KOPT-K1 (cell line): ENCODE measurements around the gene MFAP3L.

Experiments
- H3K27ac ChIP-seq: fragments of 200-600 bp; sonication (generic); 2 replicates; pipeline ENCODE4 v1.5.1; 2016; ENCODE audit warnings: antibody characterized with exemption, mild to moderate bottlenecking, low read depth, low read length; ENCODE audit not compliant: poor library complexity, severe bottlenecking
- H3K36me3 ChIP-seq: fragments of 200-600 bp; sonication (generic); 2 replicates; pipeline ENCODE4 v1.5.1; 2017; ENCODE audit warnings: antibody characterized with exemption, mild to moderate bottlenecking, low read length, moderate library complexity; ENCODE audit not compliant: insufficient read depth
- H3K9me3 ChIP-seq: fragments of 200-600 bp; sonication (generic); 2 replicates; pipeline ENCODE4 v1.5.1; 2017; ENCODE audit warnings: antibody characterized with exemption, low read length, mild to moderate bottlenecking; ENCODE audit not compliant: insufficient read depth, poor library complexity, severe bottlenecking

The MFAP3L gene

DNA sequence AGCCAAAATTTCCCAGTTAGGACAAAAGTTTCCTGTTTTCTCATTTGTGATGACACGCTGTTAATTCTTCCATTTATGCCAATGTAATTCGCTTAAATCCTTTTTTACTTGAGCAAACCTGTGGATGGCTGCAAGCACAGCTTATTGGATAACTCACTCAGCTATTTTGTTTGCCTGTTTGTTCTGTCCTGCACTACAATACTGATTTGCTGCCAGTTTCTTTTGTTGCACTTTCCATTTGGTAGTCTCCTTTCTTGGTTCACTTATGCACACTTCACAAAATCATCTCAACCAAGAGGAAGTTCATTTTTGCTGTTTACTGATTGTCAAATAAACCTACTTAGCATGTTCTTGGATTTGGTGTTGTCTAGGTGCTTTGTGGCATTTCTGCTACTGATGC lies 40.3 kb downstream of the MFAP3L start:
- no peaks in the 10 kb centered on the region for H3K36me3 ChIP-seq
- H3K27ac ChIP-seq, result no peak overlapping the region
- no peaks in the 10 kb centered on the region for H3K9me3 ChIP-seq

- H3K36me3 ChIP-seq, result no peaks in the 10 kb centered on the region
- H3K27ac ChIP-seq, result no peak overlapping the region
- no peaks in the 10 kb centered on the region for H3K9me3 ChIP-seq
These were observed 41.5 kb downstream of the MFAP3L start for GRCh38 chr4:169984745-169985144.

GRCh38 chr4:169984173-169984572 lies 42.0 kb downstream of the MFAP3L start:
- no peaks in the 10 kb centered on the region for H3K36me3 ChIP-seq
- no peaks in the 10 kb centered on the region for H3K9me3 ChIP-seq
- H3K27ac ChIP-seq, result no peak overlapping the region

- no peak overlapping the region for H3K27ac ChIP-seq
These were observed 49.2 kb downstream of the MFAP3L start for GRCh38 chr4:169976951-169977350.

DNA sequence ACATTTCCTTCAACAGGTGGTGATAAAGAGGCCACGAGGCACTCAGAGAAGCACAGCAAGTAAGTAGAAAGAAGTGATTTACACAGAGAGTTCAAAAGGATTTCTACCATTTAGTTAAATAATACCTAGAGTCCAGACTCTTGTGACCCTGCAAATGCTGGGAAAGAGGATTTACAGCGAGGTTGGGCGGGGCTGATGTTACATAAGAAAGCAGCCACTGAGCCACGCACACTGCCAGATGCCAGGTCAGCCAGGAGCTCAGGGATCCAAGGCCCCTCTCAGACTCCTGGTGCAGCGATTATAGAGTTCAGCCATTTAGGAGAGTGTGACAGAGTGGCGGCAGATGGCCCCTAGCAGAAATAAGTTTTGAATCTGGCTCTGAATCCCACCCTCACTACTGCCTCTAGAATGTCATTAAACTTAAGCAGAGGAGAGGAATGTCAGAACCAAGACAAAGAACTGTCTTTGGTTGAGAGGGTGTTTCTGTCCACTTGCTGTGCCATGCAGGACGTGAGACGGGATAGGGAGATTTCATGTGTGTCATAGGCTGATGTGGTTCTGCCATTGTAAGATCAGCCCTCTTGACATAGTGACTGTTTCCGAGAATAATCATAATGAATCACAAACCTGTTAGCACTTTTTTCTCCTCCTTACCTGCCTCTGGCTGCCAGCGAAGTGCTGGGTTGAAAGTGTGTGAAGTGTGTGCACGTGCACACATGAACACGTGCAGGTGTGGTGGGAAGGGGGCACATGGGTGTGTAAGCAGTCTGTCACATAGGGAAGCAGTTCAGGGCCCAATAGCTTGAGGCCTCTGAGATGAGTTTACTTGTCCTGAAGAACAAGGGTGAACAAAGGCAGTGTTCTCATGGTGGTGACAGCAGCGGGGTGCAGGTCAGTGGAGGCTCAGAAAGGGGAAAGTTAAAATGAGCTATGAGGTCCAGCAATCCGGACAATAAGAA lies 50.1 kb downstream of the MFAP3L start:
- Histone ChIP-seq H3K36me3 (no peaks in the 10 kb centered on the region), H3K9me3 (no peaks in the 10 kb centered on the region), H3K27ac (no peak overlapping the region)

More at GRCh38 chr4:169976951-169977350, 49.2 kb downstream of the MFAP3L start:
- Histone ChIP-seq H3K9me3 (no peaks in the 10 kb centered on the region), H3K36me3 (no peaks in the 10 kb centered on the region)

DNA sequence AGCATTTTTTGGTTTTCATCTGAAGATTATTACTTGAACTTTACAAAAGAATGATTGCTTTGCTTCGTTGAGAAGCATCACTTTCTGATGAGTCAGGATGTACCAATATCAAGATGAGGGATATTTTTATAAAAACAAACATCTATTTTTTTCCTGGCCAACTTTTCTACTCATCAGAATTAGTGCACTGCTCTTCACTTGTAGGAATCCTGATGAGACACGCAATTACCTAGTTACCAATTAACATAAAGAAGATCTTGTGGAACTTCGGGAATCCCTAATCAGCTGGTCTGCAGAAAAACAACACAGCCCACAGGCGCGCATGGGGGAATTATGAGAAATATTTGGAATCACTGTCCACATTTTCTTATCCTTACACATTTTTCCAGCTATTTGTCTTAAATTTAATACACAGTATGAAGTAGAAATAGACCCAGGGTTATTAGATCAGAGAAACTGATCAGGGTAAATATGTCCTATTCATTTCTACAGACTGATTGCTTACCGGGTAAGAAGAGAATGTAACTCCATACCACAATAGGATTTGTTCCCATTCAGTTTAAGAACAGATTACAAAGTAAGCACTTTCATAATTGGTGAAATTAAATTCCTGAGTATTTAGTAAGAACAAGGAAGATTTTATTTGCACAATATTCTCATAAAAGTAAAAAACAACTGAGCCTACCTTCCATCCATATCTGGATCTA lies 50.9 kb downstream of the MFAP3L start:
- no peaks in the 10 kb centered on the region for H3K36me3 ChIP-seq
- no peaks in the 10 kb centered on the region for H3K9me3 ChIP-seq
- H3K27ac ChIP-seq, result no peak overlapping the region

DNA sequence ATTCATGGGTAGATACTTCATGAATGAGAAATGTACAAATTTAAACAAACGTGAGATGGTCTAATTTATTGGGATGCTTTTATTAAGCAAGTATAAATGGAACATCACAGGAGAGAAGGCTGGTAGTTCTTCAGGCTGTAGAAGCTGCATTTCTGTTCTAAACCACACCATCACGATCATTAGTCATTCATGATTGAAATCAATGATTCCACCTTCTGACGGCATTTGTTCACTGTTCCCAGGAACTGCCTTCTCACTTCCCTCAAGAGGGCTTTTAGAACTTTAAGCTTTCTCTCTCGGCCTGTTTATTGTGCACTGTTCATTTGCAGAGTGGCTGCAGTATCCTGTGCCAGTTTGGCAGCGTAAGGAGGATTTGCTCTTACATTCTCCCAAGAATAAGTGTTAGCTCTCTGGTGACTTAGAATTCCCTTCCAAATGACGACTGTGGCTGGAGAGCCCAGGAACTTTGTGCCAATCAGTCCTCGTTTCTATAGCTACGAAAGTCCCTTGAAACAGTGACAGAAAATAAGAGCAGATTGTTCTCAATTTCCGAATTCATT lies 54.7 kb downstream of the MFAP3L start:
- no peak overlapping the region for H3K27ac ChIP-seq
- no peaks in the 10 kb centered on the region for H3K36me3 ChIP-seq
- no peaks in the 10 kb centered on the region for H3K9me3 ChIP-seq

DNA sequence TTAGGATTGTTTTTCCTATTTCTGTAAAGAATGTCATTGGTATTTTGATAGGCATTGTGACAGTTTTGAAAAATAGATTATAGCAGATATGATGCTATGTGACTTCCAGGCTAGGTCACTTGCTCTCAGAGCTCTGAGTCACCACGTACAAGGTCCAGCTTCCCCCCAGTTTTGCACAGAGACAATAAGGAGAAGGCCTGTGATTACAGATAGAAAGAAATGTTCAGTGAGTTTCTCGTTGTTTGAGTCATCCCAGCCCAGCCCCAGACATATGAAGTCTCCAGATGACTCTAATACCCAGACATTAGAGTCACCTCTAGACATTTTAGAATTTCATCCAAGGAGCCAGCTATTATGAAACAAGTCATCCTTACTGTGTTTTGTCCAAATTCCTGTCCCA lies 57.2 kb downstream of the MFAP3L start:
- Histone ChIP-seq H3K36me3 (no peaks in the 10 kb centered on the region), H3K27ac (no peak overlapping the region), H3K9me3 (no peaks in the 10 kb centered on the region)

DNA sequence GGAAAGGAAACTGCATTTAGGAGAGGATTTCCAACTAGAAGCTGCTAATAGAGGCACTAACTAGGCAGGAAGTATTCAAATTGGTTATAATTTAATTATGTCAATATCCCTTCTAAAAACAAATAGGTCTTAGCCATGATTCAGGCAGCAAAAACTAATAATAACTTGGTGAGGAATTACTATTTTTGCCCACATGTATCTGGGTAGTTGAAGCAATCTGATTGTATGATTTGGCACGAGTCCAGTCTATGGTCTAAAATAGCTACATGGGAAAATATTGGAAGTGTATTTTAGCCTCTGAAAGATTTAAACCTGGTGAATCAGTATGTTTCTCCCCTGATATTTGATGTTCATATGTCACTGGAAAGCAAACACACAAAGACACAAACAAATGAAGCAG lies 62.2 kb downstream of the MFAP3L start:
- Histone ChIP-seq H3K27ac (no peak overlapping the region), H3K36me3 (no peaks in the 10 kb centered on the region), H3K9me3 (no peaks in the 10 kb centered on the region)

GRCh38 chr4:169959254-169959653 lies 66.9 kb downstream of the MFAP3L start:
- Histone ChIP-seq H3K9me3 (no peaks in the 10 kb centered on the region), H3K27ac (no peak overlapping the region), H3K36me3 (no peaks in the 10 kb centered on the region)

DNA sequence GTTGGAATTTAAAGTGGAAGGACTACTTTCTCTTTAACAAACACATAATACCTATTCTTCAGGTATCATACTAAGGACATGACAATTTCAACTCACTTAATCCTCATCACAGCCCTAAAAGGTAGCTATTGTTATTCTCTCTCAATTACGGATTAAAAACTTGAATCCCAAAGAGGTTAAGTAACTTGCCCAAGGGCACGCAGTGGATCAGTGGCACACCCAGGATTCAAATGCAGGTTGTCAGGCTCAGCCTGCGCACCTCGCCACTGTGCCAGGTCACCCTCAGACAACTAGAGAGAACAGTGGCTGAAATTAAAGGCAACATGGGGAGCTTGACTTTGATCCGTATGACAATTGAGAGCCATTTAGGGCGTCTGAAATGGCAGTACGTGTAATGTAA lies 67.6 kb downstream of the MFAP3L start:
- H3K27ac ChIP-seq, result no peak overlapping the region

DNA sequence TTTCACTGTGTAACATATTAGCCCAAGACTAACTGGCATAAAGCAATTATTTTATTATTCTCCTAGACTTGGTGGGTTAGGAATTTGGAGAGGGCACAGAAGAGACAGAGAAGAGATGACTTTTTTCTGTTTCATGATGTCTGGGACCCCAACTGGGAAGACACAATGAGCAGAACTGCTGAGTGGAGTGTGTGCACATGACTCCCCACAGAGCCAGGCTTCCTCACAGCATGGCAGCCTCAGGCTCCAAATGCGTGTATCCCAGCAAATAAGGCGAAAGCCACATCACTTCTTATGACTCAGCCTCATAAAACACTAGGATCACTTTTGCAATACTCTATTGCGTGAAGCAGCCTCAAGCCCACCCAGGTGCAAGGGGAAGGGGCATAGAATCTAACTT lies 68.4 kb downstream of the MFAP3L start:
- Histone ChIP-seq H3K36me3 (no peaks in the 10 kb centered on the region), H3K9me3 (no peaks in the 10 kb centered on the region), H3K27ac (no peak overlapping the region)

More for the DNA sequence above, 67.6 kb downstream of the MFAP3L start:
- Histone ChIP-seq H3K36me3 (no peaks in the 10 kb centered on the region), H3K9me3 (no peaks in the 10 kb centered on the region)

DNA sequence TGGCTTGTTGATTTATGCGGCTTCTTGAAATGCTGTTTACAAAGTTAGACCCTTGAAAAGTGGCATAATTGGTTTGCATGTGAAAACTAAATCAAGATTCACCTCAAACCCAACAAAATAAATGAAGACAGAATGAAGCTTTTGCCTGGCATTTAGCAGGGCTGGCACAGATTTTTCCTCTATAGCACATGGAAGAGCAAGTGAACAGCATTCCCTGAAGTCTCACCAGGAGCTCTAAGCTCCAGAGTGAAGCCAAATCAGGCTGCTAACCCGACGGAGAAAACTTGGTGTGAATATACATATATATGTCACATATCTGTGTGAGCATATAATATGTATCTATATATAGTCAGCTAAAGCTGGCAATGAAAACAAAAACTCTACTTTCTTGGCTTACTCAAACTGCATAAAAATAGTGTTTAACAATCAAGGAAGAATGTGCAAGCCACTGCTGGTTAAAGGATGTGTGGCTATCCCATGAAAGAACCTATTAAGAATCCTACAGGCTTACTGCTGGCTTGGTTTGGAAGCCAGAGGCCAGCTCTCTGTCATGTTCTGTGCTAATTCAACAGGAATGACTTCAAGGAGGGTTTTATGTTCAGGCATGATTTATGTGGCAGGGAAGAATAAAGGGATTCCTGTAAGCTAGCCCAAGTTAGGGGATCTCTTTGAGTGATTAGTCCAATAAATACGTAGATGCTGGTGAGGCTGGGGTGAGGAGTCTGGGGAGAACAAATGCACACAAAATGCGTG lies 69.9 kb downstream of the MFAP3L start:
- Histone ChIP-seq H3K27ac (no peak overlapping the region), H3K9me3 (no peaks in the 10 kb centered on the region), H3K36me3 (no peaks in the 10 kb centered on the region)

- Histone ChIP-seq H3K9me3 (no peaks in the 10 kb centered on the region), H3K36me3 (no peaks in the 10 kb centered on the region), H3K27ac (no peak overlapping the region)
These were observed 70.7 kb downstream of the MFAP3L start for GRCh38 chr4:169955521-169955920.
